KMS-11 (cell line): ENCODE results near the gene AGPAT4.

ENCODE experiments used
- H2AFZ ChIP-seq: fragments of 200-600 bp; sonication (generic); 2 replicates; pipeline ENCODE4 v1.6.1; 2016; ENCODE audit warnings: antibody characterized with exemption, mixed run types, low read depth
- H3K27ac ChIP-seq: fragments of 200-600 bp; sonication (generic); 2 replicates; pipeline ENCODE4 v1.6.1; 2016; ENCODE audit warnings: mild to moderate bottlenecking, mixed run types
- H3K27me3 ChIP-seq: fragments of 200-600 bp; sonication (generic); 2 replicates; pipeline ENCODE4 v1.6.1; 2017; ENCODE audit warnings: mild to moderate bottlenecking, low read depth, mixed run types, moderate library complexity; ENCODE audit not compliant: insufficient read depth
- H3K36me3 ChIP-seq: fragments of 200-600 bp; sonication (generic); 2 replicates; pipeline ENCODE4 v1.6.1; 2017; ENCODE audit warnings: mild to moderate bottlenecking, mixed run types; ENCODE audit not compliant: insufficient read depth
- H3K4me1 ChIP-seq: fragments of 200-600 bp; sonication (generic); 2 replicates; pipeline ENCODE4 v1.6.1; 2016; ENCODE audit warnings: mild to moderate bottlenecking, low read depth, mixed run types; ENCODE audit not compliant: poor library complexity, severe bottlenecking
- H3K4me2 ChIP-seq: fragments of 200-600 bp; sonication (generic); 2 replicates; pipeline ENCODE4 v1.7.0; 2016; ENCODE audit warnings: mild to moderate bottlenecking, mixed run types
- H3K4me3 ChIP-seq: fragments of 200-600 bp; sonication (generic); IDR thresholded peaks from 2 replicates; pipeline ENCODE4 v1.6.1; 2017; ENCODE audit warnings: low read depth, low read length, mixed read lengths; ENCODE audit not compliant: insufficient read depth
- H3K79me2 ChIP-seq: fragments of 200-600 bp; sonication (generic); 2 replicates; pipeline ENCODE4 v1.6.1; 2016; ENCODE audit warnings: low read depth, mixed run types; ENCODE audit not compliant: insufficient read depth
- H3K9ac ChIP-seq: fragments of 200-600 bp; sonication (generic); 2 replicates; pipeline ENCODE4 v1.6.1; 2016; ENCODE audit warnings: mild to moderate bottlenecking, mixed run types
- H4K20me1 ChIP-seq: fragments of 200-600 bp; sonication (generic); 2 replicates; pipeline ENCODE4 v1.6.1; 2016; ENCODE audit warnings: mild to moderate bottlenecking, mixed run types; ENCODE audit not compliant: insufficient read depth
- TF ChIP-seq, protein P1 (sequence below): fragments of 200-600 bp; sonication (generic); conservative IDR thresholded peaks from 2 replicates; pipeline ENCODE4 v1.6.1; 2017; ENCODE audit warnings: low read depth, mild to moderate bottlenecking, antibody characterized with exemption, low read length, moderate library complexity, mixed read lengths

Gene AGPAT4

DNA sequence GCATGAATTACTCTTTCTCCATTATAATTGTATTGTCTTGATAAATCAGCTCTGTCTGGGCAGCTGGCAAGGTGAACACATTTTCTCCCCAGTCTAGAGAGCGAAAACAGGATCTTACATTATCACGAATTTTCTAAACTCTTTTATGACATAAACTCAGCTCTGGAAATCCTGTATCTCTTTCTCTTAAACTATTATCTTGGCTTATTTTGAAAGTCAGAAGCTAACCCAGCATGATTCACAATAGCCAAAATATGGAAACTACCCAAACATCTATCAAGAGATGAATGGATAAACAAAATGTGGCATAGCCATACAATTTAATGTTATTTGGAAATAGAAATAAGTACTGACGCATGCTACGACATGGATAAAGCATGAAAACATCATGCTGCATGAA lies 25.9 kb upstream of the AGPAT4 start:
- H3K4me3 ChIP-seq, result no peak overlapping the region

GRCh38 chr6:161295784-161296183 lies 21.9 kb upstream of the AGPAT4 start:
- no peak overlapping the region for H3K27ac ChIP-seq
- TF ChIP-seq, protein P1, sequence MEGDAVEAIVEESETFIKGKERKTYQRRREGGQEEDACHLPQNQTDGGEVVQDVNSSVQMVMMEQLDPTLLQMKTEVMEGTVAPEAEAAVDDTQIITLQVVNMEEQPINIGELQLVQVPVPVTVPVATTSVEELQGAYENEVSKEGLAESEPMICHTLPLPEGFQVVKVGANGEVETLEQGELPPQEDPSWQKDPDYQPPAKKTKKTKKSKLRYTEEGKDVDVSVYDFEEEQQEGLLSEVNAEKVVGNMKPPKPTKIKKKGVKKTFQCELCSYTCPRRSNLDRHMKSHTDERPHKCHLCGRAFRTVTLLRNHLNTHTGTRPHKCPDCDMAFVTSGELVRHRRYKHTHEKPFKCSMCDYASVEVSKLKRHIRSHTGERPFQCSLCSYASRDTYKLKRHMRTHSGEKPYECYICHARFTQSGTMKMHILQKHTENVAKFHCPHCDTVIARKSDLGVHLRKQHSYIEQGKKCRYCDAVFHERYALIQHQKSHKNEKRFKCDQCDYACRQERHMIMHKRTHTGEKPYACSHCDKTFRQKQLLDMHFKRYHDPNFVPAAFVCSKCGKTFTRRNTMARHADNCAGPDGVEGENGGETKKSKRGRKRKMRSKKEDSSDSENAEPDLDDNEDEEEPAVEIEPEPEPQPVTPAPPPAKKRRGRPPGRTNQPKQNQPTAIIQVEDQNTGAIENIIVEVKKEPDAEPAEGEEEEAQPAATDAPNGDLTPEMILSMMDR, result no peak
- no peak overlapping the region for H3K4me3 ChIP-seq
- no peaks in the 10 kb centered on the region for H3K79me2 ChIP-seq
- H3K4me2 ChIP-seq, result no peak overlapping the region
- H3K36me3 ChIP-seq, result no peaks in the 10 kb centered on the region
- H4K20me1 ChIP-seq, result no peaks in the 10 kb centered on the region
- H3K4me1 ChIP-seq, result no peaks in the 10 kb centered on the region
- no peaks in the 10 kb centered on the region for H3K27me3 ChIP-seq
- H3K9ac ChIP-seq, result no peak overlapping the region
- no peak overlapping the region for H2AFZ ChIP-seq

More for the DNA sequence above, 25.9 kb upstream of the AGPAT4 start:
- Histone ChIP-seq H3K79me2 (no peaks in the 10 kb centered on the region), H4K20me1 (no peaks in the 10 kb centered on the region), H3K4me2 (no peak overlapping the region), H3K4me1 (no peaks in the 10 kb centered on the region), H2AFZ (no peak overlapping the region), H3K36me3 (no peaks in the 10 kb centered on the region), H3K27ac (no peak overlapping the region), H3K27me3 (no peaks in the 10 kb centered on the region), H3K9ac (no peak overlapping the region)
- TF ChIP-seq, protein P1, result no peak

GRCh38 chr6:161292650-161293281 lies 18.9 kb upstream of the AGPAT4 start:
- Histone ChIP-seq H2AFZ (no peak overlapping the region), H3K36me3 (no peaks in the 10 kb centered on the region), H4K20me1 (no peaks in the 10 kb centered on the region), H3K79me2 (no peaks in the 10 kb centered on the region), H3K4me3 (no peak overlapping the region), H3K27ac (no peak overlapping the region), H3K27me3 (no peaks in the 10 kb centered on the region), H3K9ac (no peak overlapping the region), H3K4me2 (no peak overlapping the region), H3K4me1 (no peaks in the 10 kb centered on the region)
- TF ChIP-seq, protein P1, result no peak

DNA sequence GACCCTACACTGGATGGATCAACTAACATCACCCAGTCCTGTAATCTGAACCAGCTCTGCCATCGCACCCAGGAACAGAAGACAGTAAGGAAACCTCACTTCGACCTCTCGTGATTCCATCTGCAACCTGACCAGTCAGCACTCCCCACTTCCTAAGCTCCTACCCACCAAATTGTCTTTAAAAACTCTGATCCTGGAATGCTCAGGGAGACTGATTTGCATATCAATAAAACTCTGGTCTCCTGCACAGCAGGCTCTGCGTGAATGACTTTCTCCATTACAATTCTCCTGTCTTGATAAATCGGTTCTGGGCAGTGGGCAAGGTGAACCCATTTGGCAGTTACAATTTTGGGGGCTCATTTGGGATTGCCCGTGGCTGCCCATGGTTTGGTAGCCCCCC lies 18.3 kb upstream of the AGPAT4 start:
- no peak overlapping the region for H3K4me2 ChIP-seq
- no peaks in the 10 kb centered on the region for H3K79me2 ChIP-seq
- H3K9ac ChIP-seq, result no peak overlapping the region
- H3K27ac ChIP-seq, result no peak overlapping the region
- no peaks in the 10 kb centered on the region for H4K20me1 ChIP-seq
- TF ChIP-seq, protein P1, result no peak
- H3K4me3 ChIP-seq, result no peak overlapping the region
- no peaks in the 10 kb centered on the region for H3K27me3 ChIP-seq
- no peaks in the 10 kb centered on the region for H3K36me3 ChIP-seq
- H3K4me1 ChIP-seq, result no peaks in the 10 kb centered on the region
- H2AFZ ChIP-seq, result no peak overlapping the region
